PC-3 (cell line): ENCODE results near the gene GPX6. TPM values are rescaled to one million over a fixed set of nuclear protein-coding genes. Genes with fewer than 3 reads are reported as not detected.
A peak's percentile ranks its signal among the peaks of the same experiment; 100 is the strongest.

ENCODE experiments used
- ATAC-seq: fragments of 200-7000 bp; cut with Tn5 transposase; 2 replicates; pipeline ENCODE4 v1.9.1; 2020; ENCODE audit warnings: mild to moderate bottlenecking, moderate library complexity
- BruUV-seq: library from RNA; stranded (reverse); fragments of 400-500 nt; replicated peaks from 2 replicates; lab custom pipeline; 2021; lab: Mats Ljungman, UMichigan
- CTCF ChIA-PET: fragments of 300-600 bp; sonication (Branson Sonifier 250); formaldehyde crosslinking; loops from one replicate; lab custom pipeline; 2022; ENCODE audit warnings: antibody characterized with exemption; lab: Charles Lee
- POLR2A ChIA-PET: fragments of 300-600 bp; sonication (Branson Sonifier 250); formaldehyde crosslinking; loops from one replicate; lab custom pipeline; 2022; ENCODE audit warnings: antibody characterized with exemption; ENCODE audit not compliant: unreplicated experiment; lab: Charles Lee
- DNase-seq: peaks from one replicate; pipeline ENCODE4 v3.0.0-alpha.2; 2015
- H2AFZ ChIP-seq: fragments of 300-600 bp; sonication (generic); 2 replicates; pipeline ENCODE4 v1.6.0; 2016; ENCODE audit warnings: antibody characterized with exemption, low read length
- H3F3A ChIP-seq: fragments of 300-600 bp; sonication (generic); one replicate; pipeline ENCODE4 v1.6.0; 2017; ENCODE audit warnings: antibody characterized with exemption, low read length, control low read depth, mild to moderate bottlenecking; ENCODE audit not compliant: unreplicated experiment
- H3K27ac ChIP-seq: fragments of 300-600 bp; sonication (generic); 2 replicates; pipeline ENCODE4 v1.5.1; 2016; ENCODE audit warnings: mild to moderate bottlenecking, low read length
- H3K27me3 ChIP-seq: fragments of 300-600 bp; sonication (generic); 2 replicates; pipeline ENCODE4 v1.6.1; 2016; ENCODE audit warnings: low read length, mixed read lengths
- H3K36me3 ChIP-seq: fragments of 300-600 bp; sonication (generic); 2 replicates; pipeline ENCODE4 v1.6.1; 2016; ENCODE audit warnings: low read depth, mixed run types, low read length, mixed read lengths
- H3K4me1 ChIP-seq: fragments of 300-600 bp; sonication (generic); 2 replicates; pipeline ENCODE4 v1.5.1; 2016; ENCODE audit warnings: low read length; ENCODE audit not compliant: insufficient read depth
- H3K4me2 ChIP-seq: fragments of 300-600 bp; sonication (generic); 2 replicates; pipeline ENCODE4 v1.6.0; 2016; ENCODE audit warnings: low read length
- H3K4me3 ChIP-seq: fragments of 300-600 bp; sonication (generic); 2 replicates; pipeline ENCODE4 v1.5.1; 2016; ENCODE audit warnings: mild to moderate bottlenecking, low read length, mixed read lengths
- H3K79me2 ChIP-seq: fragments of 300-600 bp; sonication (generic); 2 replicates; pipeline ENCODE4 v1.6.1; 2017; ENCODE audit warnings: low read length, mixed read lengths
- H3K9ac ChIP-seq: fragments of 300-600 bp; sonication (generic); 2 replicates; pipeline ENCODE4 v1.6.0; 2016; ENCODE audit warnings: mild to moderate bottlenecking, low read length
- H3K9me2 ChIP-seq: fragments of 300-600 bp; sonication (generic); replicated peaks from 2 replicates; pipeline ENCODE4 v1.6.1; 2016; ENCODE audit warnings: mixed run types, low read length, mixed read lengths
- H3K9me3 ChIP-seq: fragments of 300-600 bp; sonication (generic); 2 replicates; pipeline ENCODE4 v1.6.1; 2016; ENCODE audit warnings: low read length, mixed read lengths
- H4K20me1 ChIP-seq: fragments of 300-600 bp; sonication (generic); 2 replicates; pipeline ENCODE4 v1.6.1; 2016; ENCODE audit warnings: low read length, mixed read lengths
- CTCF ChIP-seq: fragments of 300-600 bp; sonication (generic); conservative IDR thresholded peaks from 2 replicates; pipeline ENCODE4 v1.5.1; 2017; ENCODE audit warnings: antibody characterized with exemption, low read depth, mild to moderate bottlenecking, low read length
- EZH2 ChIP-seq: fragments of 300-600 bp; sonication (generic); IDR thresholded peaks from one replicate; pipeline ENCODE4 v1.6.1; 2017; ENCODE audit warnings: antibody characterized with exemption, mild to moderate bottlenecking, low read length; ENCODE audit not compliant: unreplicated experiment
- EZH2phosphoT487 ChIP-seq: fragments of 300-600 bp; sonication (generic); IDR thresholded peaks from 2 replicates; pipeline ENCODE4 v1.6.1; 2018; ENCODE audit warnings: mild to moderate bottlenecking, antibody characterized with exemption, low read length, borderline replicate concordance
- intact Hi-C: fragments of 100-400 bp; cut with micrococcal nuclease; formaldehyde crosslinking; loops from 2 replicates; pipeline ENCODE4 v1.9.0; 2023
- total RNA-seq: library from RNA; depleted of rRNA; stranded (reverse); fragments of >200 nt; gene quantifications from 2 replicates; pipeline ENCODE4 v1.2.3, GENCODE V29; 2014; rRNA removed

Gene GPX6
- total RNA-seq, 1 experiment from 2014 or later: not detected

- no peak overlapping the region for H3K4me2 ChIP-seq
- H3K9ac ChIP-seq: no peak overlapping the region
- ATAC-seq: no peak
- TF ChIP-seq EZH2: no peak
- H3K27me3 ChIP-seq: peaks cover 76% of the 10 kb centered on the region
- ChIA-PET CTCF (no interaction called here), POLR2A (no interaction called here)
- intact Hi-C loops: no loop called here
- H3K27ac ChIP-seq: no peak overlapping the region
- no peaks in the 10 kb centered on the region for H4K20me1 ChIP-seq
- H3K79me2 ChIP-seq: no peaks in the 10 kb centered on the region
- no peak overlapping the region for H3K4me3 ChIP-seq
- H3K9me2 ChIP-seq: no peaks in the 10 kb centered on the region
- H2AFZ ChIP-seq: no peak overlapping the region
- no peak for DNase-seq
- no TSS peak for BruUV-seq
- no peaks in the 10 kb centered on the region for H3K36me3 ChIP-seq
- no peaks in the 10 kb centered on the region; the same call in 1 of the 2 replicates for H3K4me1 ChIP-seq
- H3K9me3 ChIP-seq: no peaks in the 10 kb centered on the region
- H3F3A ChIP-seq: no peaks in the 10 kb centered on the region
Measured at GRCh38 chr6:28462401-28462800, 53.2 kb downstream of the GPX6 start.

GRCh38 chr6:28458568-28458967 is 57.0 kb downstream of the GPX6 start:
- Histone ChIP-seq H3K9me2 (no peaks in the 10 kb centered on the region), H3K4me3 (no peak overlapping the region), H3K4me2 (no peak overlapping the region), H4K20me1 (no peaks in the 10 kb centered on the region), H3K36me3 (no peaks in the 10 kb centered on the region), H3K9me3 (no peaks in the 10 kb centered on the region), H3K27ac (no peak overlapping the region), H3K79me2 (no peaks in the 10 kb centered on the region), H2AFZ (no peak overlapping the region), H3F3A (no peaks in the 10 kb centered on the region), H3K4me1 (no peaks in the 10 kb centered on the region; the same call in 1 of the 2 replicates), H3K27me3 (peaks cover 61% of the 10 kb centered on the region), H3K9ac (no peak overlapping the region)
- ChIA-PET CTCF (no interaction called here), POLR2A (no interaction called here)
- intact Hi-C loops: no loop called here
- no peak for TF ChIP-seq EZH2phosphoT487
- TF ChIP-seq CTCF: no peak
- TF ChIP-seq EZH2: no peak
- DNase-seq (peak; percentile 25), ATAC-seq (no peak; the same call in 1 of the 2 replicates)
- no TSS peak for BruUV-seq

Other genes starting within 250 kb of the GPX6 start
- gene ZSCAN26, start 248.7 kb downstream of the GPX6 start, total RNA-seq: 10.8 and 12.3 TPM in 2 replicates
- 6.2 and 9.0 TPM in 2 replicates for gene PGBD1, start 234.2 kb downstream of the GPX6 start, total RNA-seq
- gene ZSCAN31, start 179.6 kb downstream of the GPX6 start, total RNA-seq: 10.7 and 16.9 TPM in 2 replicates
- gene ZKSCAN3, start 165.8 kb downstream of the GPX6 start, total RNA-seq: 1.9 and 2.3 TPM in 2 replicates
- 0.58 and 0.95 TPM in 2 replicates for gene ZSCAN12, start 116.0 kb downstream of the GPX6 start, total RNA-seq
- 2.2 and 3.4 TPM in 2 replicates for gene ZSCAN23, start 72.3 kb downstream of the GPX6 start, total RNA-seq
- not detected in 2 replicates for gene GPX5, start 10.1 kb upstream of the GPX6 start, total RNA-seq